Measurements from ENCODE around the gene PARD6B. TPM values are rescaled to one million over a fixed set of nuclear protein-coding genes. Genes with fewer than 3 reads are reported as not detected.

PARD6B gene
- total and polyA plus RNA-seq, 2 of the 13 experiments (the other 11 are each of a cell fraction or from before 2014, with no cell fraction given): 6.9 to 22.2 TPM

DNA sequence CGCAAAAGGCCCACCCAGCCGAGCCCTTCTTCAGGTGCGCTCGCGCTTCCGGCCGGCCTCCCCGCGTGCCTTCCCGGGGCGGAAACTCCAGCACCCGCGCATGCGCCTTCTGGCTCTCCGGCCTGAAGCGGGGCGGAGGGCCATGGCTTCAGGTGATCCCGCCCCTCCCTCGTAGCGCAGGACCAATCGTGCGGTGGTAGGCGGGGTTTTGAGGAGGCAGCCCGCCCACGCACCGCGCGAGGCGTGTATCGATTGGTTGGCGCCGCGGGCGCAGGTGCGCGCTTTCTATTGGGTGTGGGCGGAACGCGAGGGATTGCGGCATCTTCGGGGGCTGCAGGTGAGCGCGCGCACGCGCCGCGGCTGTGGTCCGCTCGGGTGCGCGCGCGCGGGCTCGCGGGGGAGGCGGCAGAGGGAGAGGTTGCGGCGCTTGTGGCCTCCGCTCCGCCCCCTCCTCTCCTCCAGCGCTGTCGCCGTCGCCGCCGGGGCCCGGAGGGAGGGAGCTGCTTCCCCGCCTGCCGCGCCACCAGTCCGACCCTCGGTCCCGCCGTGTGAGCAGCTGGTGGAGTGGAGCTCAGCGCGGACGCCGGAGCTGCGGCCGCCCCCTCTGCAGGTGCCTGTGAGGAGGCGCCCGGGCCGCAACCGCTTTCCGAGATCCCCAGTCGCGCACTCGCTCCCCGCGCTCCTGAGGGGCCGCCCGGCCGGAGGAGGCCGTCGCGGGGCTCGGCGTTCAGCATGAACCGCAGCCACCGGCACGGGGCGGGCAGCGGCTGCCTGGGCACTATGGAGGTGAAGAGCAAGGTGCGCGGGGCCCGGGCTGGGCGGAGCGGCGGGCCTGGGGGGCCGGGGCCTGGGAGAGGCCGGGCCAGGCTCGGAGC lies at the start of gene PARD6B (continued):
- TF ChIP-seq, protein P1, sequence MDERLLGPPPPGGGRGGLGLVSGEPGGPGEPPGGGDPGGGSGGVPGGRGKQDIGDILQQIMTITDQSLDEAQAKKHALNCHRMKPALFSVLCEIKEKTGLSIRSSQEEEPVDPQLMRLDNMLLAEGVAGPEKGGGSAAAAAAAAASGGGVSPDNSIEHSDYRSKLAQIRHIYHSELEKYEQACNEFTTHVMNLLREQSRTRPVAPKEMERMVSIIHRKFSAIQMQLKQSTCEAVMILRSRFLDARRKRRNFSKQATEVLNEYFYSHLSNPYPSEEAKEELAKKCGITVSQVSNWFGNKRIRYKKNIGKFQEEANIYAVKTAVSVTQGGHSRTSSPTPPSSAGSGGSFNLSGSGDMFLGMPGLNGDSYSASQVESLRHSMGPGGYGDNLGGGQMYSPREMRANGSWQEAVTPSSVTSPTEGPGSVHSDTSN (CRISPR knock-in tag; IDR thresholded peaks at IDR 0.05): no peak
- TF ChIP-seq KAT8 (CRISPR knock-in tag; IDR thresholded peaks at IDR 0.05) (peak; percentile 66; the same call in 1 of the 2 replicates), SNAPC2 (CRISPR knock-in tag; IDR thresholded peaks at IDR 0.05) (no peak), ZSCAN12 (CRISPR knock-in tag; IDR thresholded peaks at IDR 0.05) (0 out of 2 replicates have a peak, but pooled peaks have one; percentile 76), ZNF33A (CRISPR knock-in tag; IDR thresholded peaks at IDR 0.05; ENCODE audit: borderline replicate concordance) (no peak), ZNF816 (CRISPR knock-in tag; IDR thresholded peaks at IDR 0.05; ENCODE audit: borderline replicate concordance) (peak; percentile 64), ATF7-NPFF (CRISPR knock-in tag; IDR thresholded peaks at IDR 0.05; ENCODE audit: low read depth) (peak; percentile 72; the same call in 1 of the 2 replicates), ERF (CRISPR knock-in tag; IDR thresholded peaks at IDR 0.05) (peak; percentile 79), LCORL (IDR thresholded peaks at IDR 0.05) (no peak), LCORL (CRISPR knock-in tag; IDR thresholded peaks at IDR 0.05) (no peak; the same call in 1 of the 2 replicates), ZNF749 (CRISPR knock-in tag; IDR thresholded peaks at IDR 0.05; ENCODE audit: borderline replicate concordance) (no peak), ZNF224 (CRISPR knock-in tag; IDR thresholded peaks at IDR 0.05) (peak; percentile 77; the same call in 1 of the 2 replicates), ZBTB8A (CRISPR knock-in tag; IDR thresholded peaks at IDR 0.05; ENCODE audit: borderline replicate concordance, low read depth) (no peak), TEAD3 (CRISPR knock-in tag; optimal IDR thresholded peaks at IDR 0.05; ENCODE audit: borderline replicate concordance) (peak; percentile 77), ZSCAN21 (CRISPR knock-in tag; IDR thresholded peaks at IDR 0.05; ENCODE audit: borderline replicate concordance) (peak; percentile 94), ZNF180 (CRISPR knock-in tag; IDR thresholded peaks at IDR 0.05; ENCODE audit: borderline replicate concordance, low read depth) (peak; percentile 89; the same call in 1 of the 2 replicates), NFKB2 (CRISPR knock-in tag; IDR thresholded peaks at IDR 0.05; ENCODE audit: borderline replicate concordance) (peak; percentile 87)
- TF ChIP-seq, protein P2, sequence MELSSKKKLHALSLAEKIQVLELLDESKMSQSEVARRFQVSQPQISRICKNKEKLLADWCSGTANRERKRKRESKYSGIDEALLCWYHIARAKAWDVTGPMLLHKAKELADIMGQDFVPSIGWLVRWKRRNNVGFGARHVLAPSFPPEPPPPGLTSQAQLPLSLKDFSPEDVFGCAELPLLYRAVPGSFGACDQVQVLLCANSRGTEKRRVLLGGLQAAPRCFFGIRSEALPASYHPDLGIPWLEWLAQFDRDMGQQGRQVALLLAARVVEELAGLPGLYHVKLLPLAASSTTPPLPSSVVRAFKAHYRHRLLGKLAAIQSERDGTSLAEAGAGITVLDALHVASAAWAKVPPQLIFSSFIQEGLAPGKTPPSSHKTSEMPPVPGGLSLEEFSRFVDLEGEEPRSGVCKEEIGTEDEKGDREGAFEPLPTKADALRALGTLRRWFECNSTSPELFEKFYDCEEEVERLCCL (CRISPR knock-in tag; IDR thresholded peaks at IDR 0.05; ENCODE audit: borderline replicate concordance): no peak; the same call in 1 of the 2 replicates
- TF ChIP-seq, protein P3, sequence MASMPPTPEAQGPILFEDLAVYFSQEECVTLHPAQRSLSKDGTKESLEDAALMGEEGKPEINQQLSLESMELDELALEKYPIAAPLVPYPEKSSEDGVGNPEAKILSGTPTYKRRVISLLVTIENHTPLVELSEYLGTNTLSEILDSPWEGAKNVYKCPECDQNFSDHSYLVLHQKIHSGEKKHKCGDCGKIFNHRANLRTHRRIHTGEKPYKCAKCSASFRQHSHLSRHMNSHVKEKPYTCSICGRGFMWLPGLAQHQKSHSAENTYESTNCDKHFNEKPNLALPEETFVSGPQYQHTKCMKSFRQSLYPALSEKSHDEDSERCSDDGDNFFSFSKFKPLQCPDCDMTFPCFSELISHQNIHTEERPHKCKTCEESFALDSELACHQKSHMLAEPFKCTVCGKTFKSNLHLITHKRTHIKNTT (CRISPR knock-in tag; IDR thresholded peaks at IDR 0.05): peak; percentile 28; the same call in 1 of the 2 replicates
- TF ChIP-seq, protein P4, sequence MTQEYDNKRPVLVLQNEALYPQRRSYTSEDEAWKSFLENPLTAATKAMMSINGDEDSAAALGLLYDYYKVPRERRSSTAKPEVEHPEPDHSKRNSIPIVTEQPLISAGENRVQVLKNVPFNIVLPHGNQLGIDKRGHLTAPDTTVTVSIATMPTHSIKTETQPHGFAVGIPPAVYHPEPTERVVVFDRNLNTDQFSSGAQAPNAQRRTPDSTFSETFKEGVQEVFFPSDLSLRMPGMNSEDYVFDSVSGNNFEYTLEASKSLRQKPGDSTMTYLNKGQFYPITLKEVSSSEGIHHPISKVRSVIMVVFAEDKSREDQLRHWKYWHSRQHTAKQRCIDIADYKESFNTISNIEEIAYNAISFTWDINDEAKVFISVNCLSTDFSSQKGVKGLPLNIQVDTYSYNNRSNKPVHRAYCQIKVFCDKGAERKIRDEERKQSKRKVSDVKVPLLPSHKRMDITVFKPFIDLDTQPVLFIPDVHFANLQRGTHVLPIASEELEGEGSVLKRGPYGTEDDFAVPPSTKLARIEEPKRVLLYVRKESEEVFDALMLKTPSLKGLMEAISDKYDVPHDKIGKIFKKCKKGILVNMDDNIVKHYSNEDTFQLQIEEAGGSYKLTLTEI (CRISPR knock-in tag; conservative IDR thresholded peaks at IDR 0.05): no peak
- TF ChIP-seq, protein P5, sequence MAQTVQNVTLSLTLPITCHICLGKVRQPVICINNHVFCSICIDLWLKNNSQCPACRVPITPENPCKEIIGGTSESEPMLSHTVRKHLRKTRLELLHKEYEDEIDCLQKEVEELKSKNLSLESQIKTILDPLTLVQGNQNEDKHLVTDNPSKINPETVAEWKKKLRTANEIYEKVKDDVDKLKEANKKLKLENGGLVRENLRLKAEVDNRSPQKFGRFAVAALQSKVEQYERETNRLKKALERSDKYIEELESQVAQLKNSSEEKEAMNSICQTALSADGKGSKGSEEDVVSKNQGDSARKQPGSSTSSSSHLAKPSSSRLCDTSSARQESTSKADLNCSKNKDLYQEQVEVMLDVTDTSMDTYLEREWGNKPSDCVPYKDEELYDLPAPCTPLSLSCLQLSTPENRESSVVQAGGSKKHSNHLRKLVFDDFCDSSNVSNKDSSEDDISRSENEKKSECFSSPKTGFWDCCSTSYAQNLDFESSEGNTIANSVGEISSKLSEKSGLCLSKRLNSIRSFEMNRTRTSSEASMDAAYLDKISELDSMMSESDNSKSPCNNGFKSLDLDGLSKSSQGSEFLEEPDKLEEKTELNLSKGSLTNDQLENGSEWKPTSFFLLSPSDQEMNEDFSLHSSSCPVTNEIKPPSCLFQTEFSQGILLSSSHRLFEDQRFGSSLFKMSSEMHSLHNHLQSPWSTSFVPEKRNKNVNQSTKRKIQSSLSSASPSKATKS (CRISPR knock-in tag; IDR thresholded peaks at IDR 0.05): no peak

Data from HepG2 (cell line).